ENCODE data around the gene PRXL2C. TPM values are rescaled to one million over a fixed set of nuclear protein-coding genes. Genes with fewer than 3 reads are reported as not detected.

Gene PRXL2C
- total and polyA plus RNA-seq, 2 of the 8 experiments (the other 6 are each of a cell fraction or from before 2014, with no cell fraction given): 2.8 to 7.3 TPM

DNA sequence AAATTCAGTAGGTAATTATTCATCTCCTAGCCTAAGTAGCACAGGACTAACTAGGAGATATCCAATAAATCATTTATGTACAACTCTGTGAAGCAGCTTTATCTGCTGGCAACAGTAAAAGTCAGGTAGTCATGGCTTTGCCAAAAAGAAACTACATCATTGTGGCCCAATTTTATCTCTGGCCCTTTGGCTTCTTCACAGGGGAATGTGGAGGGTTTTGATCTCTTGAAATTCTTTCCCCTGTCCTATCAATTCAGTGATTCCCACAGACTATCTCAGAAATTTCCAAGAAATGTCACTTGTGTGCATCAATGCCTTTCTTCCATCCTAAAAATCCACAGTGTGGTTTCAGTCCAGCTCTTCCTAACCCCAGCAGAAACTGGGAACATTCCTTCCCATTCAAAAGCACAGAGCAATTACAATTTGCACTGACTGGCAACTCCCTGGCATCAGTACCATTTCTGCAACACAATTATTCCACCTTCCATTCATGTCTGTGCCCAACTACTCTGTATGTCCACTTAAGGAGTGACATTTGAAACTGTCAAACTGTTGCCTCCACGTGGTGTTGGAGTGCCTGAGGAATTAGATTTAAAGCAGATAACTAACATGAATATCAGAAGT, 42.0 kb downstream of the PRXL2C start:
- no peak overlapping the region for H2BK20ac ChIP-seq (ENCODE audit: low read length)
- CTCF ChIA-PET (ENCODE audit: partially characterized antibody): interaction anchor here (0.9 to 2.2 kb wide), 2 partner anchors 8 to 53 kb away, joined by 3 to 10 read pairs; no protein-coding TSS in a partner anchor
- H2BK5ac ChIP-seq (ENCODE audit: low read depth, low read length): no peak overlapping the region
- FAIRE-seq (no peak), DNase-seq (ENCODE audit: low read depth in 1 of 2, low spot score in 2 of 2) (no peak)
- peaks cover 14 to 15% of the 10 kb centered on the region in 2 experiments for H4K20me1 ChIP-seq (replicated peaks in 1 of 2; ENCODE audit: control insufficient read depth in 1 of 2, insufficient read depth in 2 of 2, low read length in 2 of 2)
- TF ChIP-seq ASH2L (IDR thresholded peaks at IDR 0.05; ENCODE audit: low read length) (no peak), CHD2 (IDR thresholded peaks at IDR 0.05; ENCODE audit: low read length) (no peak), HDAC6 (IDR thresholded peaks at IDR 0.05; ENCODE audit: low read depth, low read length) (no peak), SP4 (IDR thresholded peaks at IDR 0.05; ENCODE audit: low read length) (no peak), SAP30 (IDR thresholded peaks at IDR 0.05; ENCODE audit: insufficient read depth, insufficient replicate concordance, low read length) (no peak), BRCA1 (IDR thresholded peaks at IDR 0.05; ENCODE audit: low read depth, low read length) (no peak), CREB1 (IDR thresholded peaks at IDR 0.05) (no peak), RXRA (IDR thresholded peaks at IDR 0.05; ENCODE audit: insufficient read depth, low read depth, low read length) (no peak), CTBP2 (IDR thresholded peaks at IDR 0.05; ENCODE audit: borderline replicate concordance, insufficient read depth, insufficient read length, low read length) (no peak), BACH1 (IDR thresholded peaks at IDR 0.05; ENCODE audit: low read length) (no peak), SIRT6 (IDR thresholded peaks at IDR 0.05; ENCODE audit: low read length) (no peak), JUN (IDR thresholded peaks at IDR 0.05; ENCODE audit: low read depth, low read length) (no peak), SP2 (IDR thresholded peaks at IDR 0.05; ENCODE audit: low read length) (no peak)
- no peak overlapping the region for H3K56ac ChIP-seq (replicated peaks; ENCODE audit: insufficient read length, low read depth, low read length)
- no peak overlapping the region for H3K18ac ChIP-seq (ENCODE audit: extremely low read depth, low read length)
- no peak overlapping the region for H4K5ac ChIP-seq (ENCODE audit: insufficient read length, low read depth, low read length)
- H3K4me3 ChIP-seq (ENCODE audit: extremely low read depth in 1 of 4, insufficient read depth in 2 of 4, low read depth in 3 of 4, low read length in 4 of 4): 0 out of 8 replicates have a peak overlapping the region, but pooled peaks of 1 of the 4 experiments have one; percentile 6
- H4K8ac ChIP-seq (ENCODE audit: extremely low read depth, insufficient read depth, low read length): no peak overlapping the region
- H2BK120ac ChIP-seq (replicated peaks; ENCODE audit: low read depth, low read length): no peak overlapping the region
- peak overlapping the region; percentile 10 to 11; a peak in 1 of 4 replicates for H3K4me2 ChIP-seq (ENCODE audit: insufficient read depth in 1 of 2, low read depth in 2 of 2, low read length in 2 of 2)
- H3K27ac ChIP-seq (ENCODE audit: low read depth, low read length): no peak overlapping the region
- no peak overlapping the region for H2BK12ac ChIP-seq (ENCODE audit: low read depth, low read length)
- POLR2A ChIA-PET (ENCODE audit: partially characterized antibody): no interaction called here
- WGBS, 2 experiments (ENCODE audit: extremely low coverage in 1 of 2, insufficient coverage in 1 of 2, insufficient read length in 1 of 2, insufficient replicate concordance in 2 of 2, low coverage in 1 of 2, low lambda C conversion rate in 2 of 2, missing lambda C conversion rate in 1 of 2): 53% methylated on average over 1 of the region's 1 CpG; no CpG with 5 or more reads in 1 of the 2 experiments
- H3K36me3 ChIP-seq (ENCODE audit: control insufficient read depth in 2 of 4, insufficient read depth in 4 of 4, low read length in 3 of 4): no peaks in the 10 kb centered on the region
- no peak overlapping the region for H3K23ac ChIP-seq (ENCODE audit: insufficient read length)
- H3K9me3 ChIP-seq (ENCODE audit: insufficient read depth in 2 of 2, low read depth in 1 of 2, low read length in 1 of 2): no peaks in the 10 kb centered on the region
- H3K23me2 ChIP-seq (ENCODE audit: low read depth, low read length): peaks cover under 1% of the 10 kb centered on the region; the same call in 1 of the 2 replicates
- H2AFZ ChIP-seq (ENCODE audit: low read length): no peak overlapping the region
- H4K91ac ChIP-seq (replicated peaks; ENCODE audit: insufficient read length, low read length): no peak overlapping the region
- H3K4me1 ChIP-seq (replicated peaks in 1 of 4; ENCODE audit: control insufficient read depth in 3 of 4, insufficient read depth in 4 of 4, low read length in 3 of 4): peaks cover 5 to 20% (median 10%) of the 10 kb centered on the region in 4 experiments
- H3K79me1 ChIP-seq (ENCODE audit: low read depth, low read length): peaks cover 9% of the 10 kb centered on the region
- no peak overlapping the region for H2BK15ac ChIP-seq (ENCODE audit: low read length)
- H2AK5ac ChIP-seq (ENCODE audit: low read depth, low read length): no peak overlapping the region
- no peak overlapping the region for H3K14ac ChIP-seq (ENCODE audit: insufficient read length)
- peaks cover 1 to 91% of the 10 kb centered on the region in 2 experiments; a peak in 2 of 4 replicates for H3K79me2 ChIP-seq (ENCODE audit: control insufficient read depth in 1 of 2, insufficient read depth in 2 of 2, low read length in 2 of 2)
- no peak overlapping the region for H3K4ac ChIP-seq (replicated peaks; ENCODE audit: insufficient read length, low read depth, low read length)
- no peak overlapping the region for H3K9ac ChIP-seq (replicated peaks in 1 of 4; ENCODE audit: extremely low read depth in 1 of 4, low read depth in 3 of 4, low read length in 3 of 4)
- peaks cover 0 to 5% (median 2%) of the 10 kb centered on the region in 4 experiments; a peak in 5 of 7 replicates for H3K27me3 ChIP-seq (replicated peaks in 1 of 4; ENCODE audit: control insufficient read depth in 3 of 4, extremely low read depth in 1 of 4, insufficient read depth in 3 of 4, low read length in 3 of 4)
